GM21390 (cell line): ENCODE data around the gene DNAH14.

Experiments used
- ATAC-seq: cut with Tn5 transposase; IDR thresholded peaks from one replicate; pipeline ENCODE4 v1.9.1; 2021; ENCODE audit not compliant: unreplicated experiment

Gene DNAH14

DNA sequence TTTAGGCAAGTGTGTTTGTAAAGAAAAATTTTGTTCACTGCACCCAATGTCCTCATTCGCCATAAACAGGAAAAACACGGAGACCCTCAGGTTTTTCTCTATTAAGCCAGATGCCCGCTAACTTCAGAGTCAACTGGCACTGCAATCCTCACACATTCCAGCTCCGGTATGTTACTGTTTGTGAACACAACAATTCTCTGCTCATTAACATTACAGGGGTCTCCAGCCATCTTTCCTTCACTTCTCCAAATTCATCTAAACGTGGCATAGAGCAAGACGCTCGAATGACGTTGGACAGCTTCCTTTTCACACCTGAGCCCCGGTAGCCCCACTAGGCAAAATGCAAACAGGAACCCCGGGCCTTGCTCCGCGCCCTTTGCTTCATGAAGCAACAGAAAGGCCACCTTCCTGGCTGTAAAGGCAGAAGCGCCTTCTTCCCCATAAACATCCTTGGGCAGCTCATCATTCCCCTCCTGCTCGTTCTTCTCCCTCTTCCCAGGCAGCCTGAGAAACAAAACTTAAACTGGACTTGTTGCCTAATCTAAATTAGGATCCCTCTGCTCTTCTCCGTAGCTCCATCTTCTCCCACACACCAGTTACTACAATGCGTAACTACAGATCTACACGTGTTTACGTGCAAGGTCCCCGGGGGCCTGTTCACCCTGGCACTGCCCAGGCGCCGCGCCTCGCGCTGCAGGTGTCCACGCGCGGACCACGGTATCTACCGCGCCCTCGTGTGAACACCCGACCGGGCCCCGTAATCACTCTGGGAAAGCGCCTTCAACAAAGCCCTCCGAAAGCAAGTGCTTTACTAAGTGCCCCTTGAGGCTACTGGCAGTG lies 497.1 kb downstream of the DNAH14 start:
- ATAC-seq, result peak; percentile 9

DNA sequence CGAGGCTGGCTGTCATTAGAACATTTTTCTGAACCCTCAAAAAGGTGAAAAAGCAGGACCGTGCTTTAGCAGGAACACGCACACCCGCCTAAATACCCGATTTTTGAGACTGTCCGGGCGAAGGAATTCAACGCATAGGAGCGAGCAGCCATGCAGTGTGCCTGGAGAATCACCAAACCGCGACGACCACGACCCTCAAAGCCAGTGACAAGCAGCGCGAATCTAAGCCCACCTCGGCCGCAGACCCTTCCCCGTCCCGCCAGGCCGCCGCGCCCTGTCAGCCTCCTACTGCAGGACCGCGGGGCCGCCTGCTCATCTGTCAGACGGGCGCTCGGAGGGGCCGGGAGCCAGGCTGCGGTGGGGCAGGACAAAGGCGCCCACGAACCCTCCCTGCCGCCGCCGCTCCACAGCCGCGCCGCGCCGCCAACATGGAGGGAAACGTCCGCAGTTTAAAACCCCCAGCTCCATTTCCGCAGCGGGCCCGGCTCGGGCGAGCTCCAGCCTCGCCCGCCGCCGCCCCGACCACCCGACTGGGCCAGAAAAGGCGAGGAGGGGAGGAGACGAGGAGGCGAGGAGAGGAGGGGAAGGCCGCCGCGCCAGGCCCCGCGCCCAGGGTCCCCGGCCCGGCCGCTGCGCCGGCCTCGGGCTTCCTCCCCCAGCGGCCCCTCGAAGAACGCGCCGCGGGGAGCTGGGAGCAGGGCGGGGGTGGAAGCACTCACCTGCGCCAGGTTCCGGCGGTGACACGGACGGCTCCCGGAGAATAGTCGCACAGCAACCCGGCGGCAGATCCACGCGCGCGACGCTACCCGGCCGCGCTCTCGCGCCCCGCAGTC lies 498.0 kb downstream of the DNAH14 start, which contains the start of gene LBR:
Gene LBR (minus strand): TSS at position 804 of the 833 bp plus-strand sequence. CDS start 3,963 bp downstream, outside the sequence.
- peak; percentile 9 for ATAC-seq

DNA sequence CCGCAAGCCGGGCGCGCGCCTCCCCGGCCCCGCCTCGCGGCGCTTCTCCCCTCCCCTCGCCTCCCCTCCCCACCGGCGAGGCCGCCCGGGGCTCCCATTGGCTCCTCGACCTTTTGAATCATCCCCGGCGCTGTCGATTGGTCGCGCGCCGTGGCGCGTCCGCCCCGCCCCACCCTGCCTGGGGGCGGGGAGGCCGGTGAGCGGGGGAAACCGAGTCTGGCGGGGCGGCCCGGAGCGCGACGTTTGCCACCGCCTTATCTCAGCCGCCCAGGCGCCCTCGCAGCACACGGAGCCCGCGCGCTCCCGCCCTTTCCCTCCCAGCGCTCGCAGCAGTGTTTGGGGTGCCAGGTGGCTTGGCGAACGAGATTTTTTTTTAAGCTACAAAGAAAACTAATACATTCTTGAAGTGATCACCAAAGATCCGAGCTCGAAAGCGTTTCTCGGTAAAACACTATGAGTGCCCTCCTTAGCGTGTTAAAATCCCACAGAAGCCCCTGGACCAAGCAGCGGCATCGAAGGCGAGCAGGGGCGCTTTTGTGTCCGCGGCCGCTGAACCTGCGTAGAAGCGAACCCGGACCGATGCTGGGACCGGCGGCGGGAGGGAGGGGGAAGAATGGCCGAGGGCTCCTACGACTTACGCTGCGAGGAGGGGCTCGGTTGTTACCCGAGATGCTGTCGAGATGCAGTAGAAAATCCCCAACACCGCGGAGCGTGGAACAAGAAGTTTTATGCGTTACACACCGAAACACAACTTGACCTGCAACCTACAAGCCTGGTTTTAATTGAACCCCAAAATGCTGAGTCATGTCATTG lies 498.8 kb downstream of the DNAH14 start:
- ATAC-seq, result peak; percentile 85

DNA sequence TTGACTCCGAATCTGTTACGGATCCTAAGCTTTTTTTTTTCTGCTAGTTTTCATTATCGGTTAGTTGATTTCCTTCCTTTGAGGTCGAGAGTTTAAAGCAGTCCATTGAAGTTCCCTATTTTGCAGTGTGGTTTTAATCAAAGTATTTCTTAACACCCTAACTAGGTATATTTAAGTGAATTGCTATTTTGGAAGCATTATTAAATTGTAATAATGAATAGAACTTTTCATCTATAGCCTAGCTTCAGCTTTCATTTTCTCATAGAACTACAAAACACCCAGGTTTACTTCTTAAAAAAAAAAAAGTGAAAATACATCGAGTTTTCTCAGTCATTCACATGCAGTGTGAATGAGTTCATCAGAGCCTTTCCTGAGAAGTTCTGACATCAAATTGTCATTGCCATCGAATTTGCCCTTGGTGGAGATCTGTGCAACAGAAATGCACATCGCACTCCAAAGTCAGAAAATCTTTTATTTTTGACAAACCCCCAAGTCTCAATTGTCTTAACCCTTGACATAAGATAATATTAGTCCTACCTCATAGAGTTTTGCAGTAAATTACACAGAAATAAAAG lies 499.5 kb downstream of the DNAH14 start:
- ATAC-seq, result peak; percentile 8

DNA sequence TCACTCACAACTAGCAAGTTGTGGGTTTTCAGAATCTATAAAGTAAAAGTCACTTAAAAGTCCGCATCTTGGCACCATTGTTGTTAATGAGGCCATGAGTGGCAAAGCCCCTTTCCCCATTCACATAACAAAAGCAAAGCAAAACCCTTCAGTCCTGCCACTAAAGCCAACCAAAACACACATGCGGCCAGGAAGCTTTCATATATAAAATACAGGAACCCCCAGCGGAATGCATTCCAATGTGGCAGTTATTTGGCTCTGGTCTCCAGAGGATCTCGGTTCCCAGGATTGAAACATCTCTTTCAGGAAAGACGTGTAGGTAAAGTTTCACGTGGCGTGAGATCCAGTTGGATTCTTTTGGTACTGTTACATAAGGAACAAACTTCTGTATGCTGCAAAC lies 500.8 kb downstream of the DNAH14 start:
- no peak for ATAC-seq

DNA sequence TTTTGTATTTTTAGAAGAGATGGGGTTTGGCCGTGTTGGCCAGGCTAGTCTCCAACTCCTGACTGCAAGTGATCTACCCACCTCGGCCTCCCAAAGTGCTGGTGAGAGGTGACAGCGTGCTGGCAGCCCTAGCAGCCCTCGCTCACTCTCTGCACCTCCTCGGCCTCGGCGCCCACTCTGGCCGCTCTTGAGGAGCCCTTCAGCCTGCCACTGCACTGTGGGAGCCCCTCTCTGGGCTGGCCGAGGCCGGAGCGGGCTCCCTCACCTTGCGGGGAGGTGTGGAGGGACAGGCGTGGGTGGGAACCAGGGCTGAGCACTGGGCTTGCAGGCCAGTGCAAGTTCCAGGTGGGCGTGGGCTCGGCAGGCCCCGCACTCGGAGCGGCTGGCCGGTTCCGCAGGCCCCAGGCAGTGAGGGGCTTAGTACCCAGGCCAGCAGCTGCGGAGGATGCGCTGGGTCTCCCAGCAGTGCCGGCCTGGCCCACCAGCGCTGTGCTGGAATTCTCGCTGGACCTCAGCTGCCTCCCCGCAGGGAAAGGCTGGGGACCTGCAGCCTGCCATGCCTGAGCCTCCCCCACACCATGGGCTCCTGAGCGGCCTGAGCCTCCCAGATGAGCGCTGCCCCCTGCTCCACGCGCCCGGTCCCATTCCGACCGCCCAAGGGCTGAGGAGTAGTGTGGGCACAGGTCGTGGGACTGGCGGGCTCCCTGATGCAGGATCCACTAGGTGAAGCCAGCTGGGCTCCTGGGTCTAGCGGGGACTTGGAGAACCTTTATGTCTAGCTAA lies 501.8 kb downstream of the DNAH14 start:
- ATAC-seq, result no peak

DNA sequence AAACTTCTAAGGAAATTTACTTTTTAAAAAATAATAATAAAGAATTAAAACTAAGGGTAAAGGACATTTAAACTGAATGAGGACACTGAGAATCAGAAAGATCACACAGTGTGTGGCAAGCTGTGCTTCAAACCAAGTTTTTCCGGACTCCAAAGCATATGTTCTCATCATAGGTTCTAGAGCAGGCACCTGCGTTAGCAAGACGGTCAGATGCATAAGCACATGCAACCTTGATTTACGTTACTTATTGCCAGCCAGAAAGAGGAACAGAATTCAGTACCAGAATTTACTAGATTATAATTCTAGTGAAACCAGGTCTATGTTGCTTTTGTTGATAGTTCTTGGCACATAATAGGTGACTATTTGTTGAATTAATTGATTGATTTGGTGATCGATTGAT lies 504.6 kb downstream of the DNAH14 start:
- no peak for ATAC-seq

DNA sequence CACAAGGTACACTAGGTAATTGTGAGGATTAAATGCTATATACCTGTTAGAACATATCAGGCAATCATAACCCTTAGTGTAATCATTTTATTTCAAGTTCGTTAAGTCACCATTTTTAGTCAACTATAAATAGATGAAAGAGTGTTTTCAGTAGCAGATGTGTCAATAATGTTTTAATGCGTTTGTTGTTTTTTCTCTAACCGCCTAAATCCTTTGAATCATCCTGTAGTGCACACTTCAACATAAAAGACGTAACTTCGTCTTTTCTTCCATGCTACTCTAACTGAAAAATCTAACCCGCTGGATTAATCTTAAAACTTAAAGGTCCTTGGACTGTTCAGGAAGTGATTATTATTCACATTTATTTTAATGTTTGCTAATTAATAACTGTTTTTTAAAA lies 505.6 kb downstream of the DNAH14 start:
- no peak for ATAC-seq

DNA sequence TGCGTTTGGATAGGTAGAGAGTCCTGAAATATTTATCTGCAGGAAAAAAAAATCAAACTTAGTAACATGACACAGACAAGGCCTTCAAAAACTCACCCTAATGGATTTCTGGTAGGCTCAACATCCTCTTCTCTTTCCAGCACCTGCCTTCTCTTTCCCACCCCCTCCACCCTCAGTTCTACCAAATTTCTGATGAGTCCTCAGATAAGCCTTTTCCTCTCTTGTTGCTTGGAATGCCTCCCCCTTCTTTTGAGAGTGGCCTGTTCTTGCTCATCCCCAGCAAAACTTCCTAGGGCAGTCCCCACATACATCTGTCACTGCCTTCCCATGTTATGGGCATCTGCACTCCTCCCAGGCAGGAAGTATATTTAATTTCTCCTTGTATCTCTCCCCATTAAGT lies 506.0 kb downstream of the DNAH14 start:
- peak; percentile 34 for ATAC-seq

DNA sequence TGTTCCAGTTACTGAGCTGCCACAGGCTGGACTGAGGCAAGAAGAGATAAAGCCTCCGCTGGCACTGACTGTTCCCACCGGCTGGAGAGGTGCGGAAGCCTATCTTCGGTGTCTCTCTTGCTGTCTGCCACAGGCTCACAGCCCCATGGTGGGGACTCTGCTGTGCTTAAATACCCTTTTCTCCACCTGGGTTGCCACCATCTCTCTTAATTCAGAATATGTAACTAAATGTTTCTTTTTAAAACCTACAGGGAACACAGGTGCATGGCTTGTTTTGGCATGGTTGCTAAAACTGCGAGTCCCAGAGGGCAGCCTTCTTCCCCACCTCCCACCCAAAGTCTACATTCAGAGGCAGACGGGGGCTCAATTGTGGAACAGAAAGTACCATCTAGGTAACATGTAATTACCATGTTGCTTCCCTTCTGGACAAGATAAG lies 506.5 kb downstream of the DNAH14 start:
- ATAC-seq, result peak; percentile 69

DNA sequence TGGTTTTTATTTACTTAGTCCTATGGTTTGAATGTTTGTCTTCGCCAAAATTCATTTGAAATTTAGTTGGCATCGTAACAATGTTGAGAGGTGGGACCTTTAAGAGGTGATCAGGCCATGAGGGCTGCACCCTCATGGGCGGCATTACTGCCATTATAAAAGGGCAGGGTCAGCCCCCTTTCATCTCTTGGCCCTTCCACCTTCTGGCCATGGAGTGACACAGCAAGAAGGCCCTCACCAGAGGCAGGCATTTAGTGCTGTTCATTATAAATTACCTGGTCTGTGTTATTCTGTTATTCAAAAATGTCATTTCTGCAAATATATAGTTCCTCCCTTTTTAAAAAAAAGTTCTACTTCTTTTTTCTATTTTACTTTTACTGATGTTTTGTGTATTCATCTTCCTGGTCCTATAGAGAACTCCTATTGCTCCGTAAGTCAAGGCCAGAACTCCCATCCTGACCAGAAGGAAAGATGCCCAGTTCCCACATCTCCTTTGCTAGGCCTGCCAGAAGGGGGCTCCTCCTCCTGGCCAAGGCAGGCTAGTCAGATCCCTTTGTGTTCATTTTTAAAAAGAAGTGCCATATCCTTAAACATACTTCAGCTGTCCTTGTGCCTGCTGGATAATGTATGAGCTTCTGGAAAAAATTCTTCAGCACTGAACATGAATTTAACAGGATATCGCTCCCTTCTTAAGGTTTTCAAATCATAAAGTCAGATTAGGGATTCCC lies 508.4 kb downstream of the DNAH14 start:
- ATAC-seq, result no peak

DNA sequence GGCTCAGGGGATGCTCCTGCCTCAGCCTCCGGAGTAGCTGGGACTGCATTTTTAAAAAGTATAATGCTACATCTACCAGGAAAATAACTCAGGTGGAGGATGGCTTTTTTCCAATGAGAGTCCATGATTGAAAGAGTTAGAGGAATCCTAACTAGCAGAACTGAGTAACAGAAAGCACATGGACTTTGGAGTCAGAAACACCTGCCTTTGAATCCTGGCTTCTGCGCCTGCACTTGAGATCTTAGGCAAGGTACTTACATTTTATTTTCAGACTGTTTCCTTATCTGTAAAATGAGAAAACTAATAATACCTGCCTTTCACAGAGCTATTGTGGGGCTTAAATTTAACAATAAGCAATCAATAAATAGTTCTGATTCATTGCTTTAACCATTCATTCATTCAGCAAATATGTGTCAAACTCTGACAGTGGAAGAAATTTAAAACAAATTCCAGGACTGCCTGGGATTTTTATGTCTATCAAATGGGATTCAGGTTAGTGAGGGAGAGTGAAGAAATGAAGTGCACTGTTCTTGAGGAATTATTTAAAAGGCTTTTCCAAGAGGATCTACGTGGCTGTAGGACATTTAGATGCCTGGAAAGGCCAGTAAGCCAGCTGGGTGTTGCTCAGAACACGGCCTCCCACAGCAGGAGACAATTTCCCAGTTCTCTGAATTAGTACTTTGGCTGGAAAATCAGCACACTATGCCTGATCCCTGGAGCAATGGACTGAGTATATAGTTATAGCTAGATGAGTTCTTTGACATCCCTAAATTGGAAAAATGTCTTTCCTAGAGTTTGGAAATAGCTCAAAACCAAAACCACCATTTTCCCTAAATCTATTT lies 511.1 kb downstream of the DNAH14 start:
- ATAC-seq, result no peak

DNA sequence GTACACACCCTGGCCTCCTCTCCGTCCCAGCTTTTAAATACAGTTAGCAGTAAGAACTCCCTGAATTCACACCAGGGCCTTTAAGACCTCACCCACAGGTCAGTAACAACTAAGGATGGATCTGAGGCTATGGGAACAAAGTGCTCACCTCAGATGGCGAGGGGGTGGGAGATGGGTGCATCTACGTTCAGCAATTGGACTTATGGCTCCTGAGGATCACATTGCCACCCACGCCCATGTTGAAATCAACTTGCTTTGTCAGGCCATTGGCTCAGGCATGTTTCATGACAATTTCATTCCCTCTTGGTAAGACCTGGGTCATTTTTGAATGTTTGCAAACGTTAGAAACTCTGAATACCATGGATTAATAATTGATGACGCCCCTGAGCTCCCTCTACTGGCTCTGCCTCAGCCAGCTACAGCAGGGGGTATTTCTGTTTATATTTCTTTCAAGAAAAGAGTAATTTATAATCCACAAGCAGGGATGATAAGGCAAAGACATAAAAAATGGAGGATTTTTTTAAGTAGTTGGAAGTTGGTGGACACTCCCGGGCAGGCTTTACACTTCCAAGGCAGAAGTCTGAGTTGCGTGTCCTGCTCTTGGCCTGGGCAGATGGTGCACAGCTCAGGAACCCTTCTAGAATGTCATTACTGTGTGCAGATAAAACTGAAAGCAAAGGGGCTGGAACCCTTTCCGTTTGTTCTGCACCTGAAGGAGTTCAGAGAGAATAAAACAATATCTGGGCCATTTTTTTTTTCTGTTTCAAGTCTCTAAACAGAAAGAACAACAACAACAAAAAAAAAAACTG lies 512.0 kb downstream of the DNAH14 start:
- ATAC-seq, result peak; percentile 40

DNA sequence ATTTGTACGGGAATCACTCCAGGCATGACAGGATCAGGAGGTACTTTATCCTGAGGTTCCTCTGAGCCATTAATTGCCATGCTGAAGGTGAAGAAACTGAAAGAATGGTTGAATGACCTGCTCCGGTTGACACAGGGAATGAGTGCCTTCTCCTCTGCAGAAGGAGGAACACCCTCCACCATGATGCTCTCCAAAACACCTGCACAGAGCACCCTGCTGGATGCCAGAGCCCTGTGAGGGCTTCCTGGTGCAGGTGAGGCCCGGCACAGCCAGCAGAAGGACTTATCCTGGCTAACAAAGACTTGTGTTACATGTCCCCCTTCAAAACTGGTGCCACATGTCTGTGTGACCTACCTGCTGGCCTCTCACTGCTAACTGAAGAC lies 512.6 kb downstream of the DNAH14 start:
- no peak for ATAC-seq

DNA sequence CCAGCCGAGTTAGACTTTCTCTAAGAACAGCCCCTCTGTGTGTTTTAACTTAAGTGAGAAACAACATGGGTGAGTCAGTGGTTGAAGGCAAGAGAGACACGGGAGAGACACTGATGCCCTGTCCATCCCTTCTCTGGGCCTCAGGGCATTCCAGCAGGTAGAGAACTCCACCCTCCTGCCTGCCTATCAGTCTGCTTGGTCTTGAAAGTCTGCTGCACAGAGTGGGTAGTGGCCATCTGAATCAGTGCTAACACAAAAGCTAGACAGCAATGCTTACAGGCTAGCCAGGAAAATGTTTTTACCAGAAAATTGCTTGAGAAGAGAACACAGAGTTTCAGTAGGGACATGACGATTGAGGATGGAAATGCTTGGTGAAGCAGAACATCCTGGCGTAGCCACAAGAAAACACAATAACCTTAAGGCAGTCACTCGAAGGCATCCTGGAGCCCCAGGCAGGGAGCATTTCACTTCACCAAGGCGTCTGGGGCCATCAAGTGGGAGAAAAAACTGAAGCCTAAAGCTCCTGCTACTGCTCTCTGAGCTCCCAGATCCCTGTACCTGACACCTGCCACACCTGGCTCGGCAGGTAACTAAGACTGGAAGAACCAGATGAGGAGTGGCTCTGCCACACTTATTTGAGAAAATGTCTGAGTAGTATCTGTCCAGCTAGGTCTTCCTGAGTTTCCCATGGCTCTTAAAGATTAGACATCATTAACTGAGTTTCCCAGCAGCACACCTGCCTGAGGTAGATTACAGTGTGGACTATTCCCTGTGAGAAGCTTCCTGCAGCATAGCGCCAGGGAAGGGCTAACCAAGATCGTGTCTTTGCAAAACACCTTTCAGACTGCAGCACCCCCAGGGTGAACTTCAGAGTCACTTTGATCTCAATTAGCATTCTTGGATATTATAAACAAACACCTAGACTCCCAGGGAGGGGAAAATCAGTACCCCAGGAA lies 516.4 kb downstream of the DNAH14 start:
- no peak for ATAC-seq

DNA sequence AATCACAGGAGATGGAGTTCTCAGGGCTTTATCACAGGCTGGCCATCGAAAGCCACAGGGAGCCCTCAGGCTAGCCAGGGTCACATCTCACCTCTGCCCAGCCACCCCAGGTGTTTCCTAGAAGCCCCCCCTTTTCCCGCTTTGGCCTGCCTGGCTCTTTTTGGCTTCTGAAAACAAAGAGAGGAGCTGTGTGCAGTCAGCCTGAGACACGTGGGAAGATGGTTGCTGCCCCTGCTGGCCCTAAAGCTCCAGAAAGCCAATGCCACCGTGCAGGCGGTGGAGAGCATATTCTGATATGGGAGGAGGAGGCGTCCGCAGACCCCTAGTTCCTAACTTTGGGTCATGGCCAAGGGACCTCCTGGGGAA lies 517.1 kb downstream of the DNAH14 start:
- ATAC-seq, result no peak
